ENCODE measurements around the gene PAQR4. TPM values are rescaled to one million over a fixed set of nuclear protein-coding genes. Genes with fewer than 3 reads are reported as not detected.
"Not testable (repeated sequence)": the region's sequence is repeated elsewhere in the genome, so short reads cannot be mapped to it uniquely, and the experiment has no call there.

PAQR4 gene
- total and polyA plus RNA-seq, 8 donors, result 2.7 to 43.2 (median 9.7) TPM

DNA sequence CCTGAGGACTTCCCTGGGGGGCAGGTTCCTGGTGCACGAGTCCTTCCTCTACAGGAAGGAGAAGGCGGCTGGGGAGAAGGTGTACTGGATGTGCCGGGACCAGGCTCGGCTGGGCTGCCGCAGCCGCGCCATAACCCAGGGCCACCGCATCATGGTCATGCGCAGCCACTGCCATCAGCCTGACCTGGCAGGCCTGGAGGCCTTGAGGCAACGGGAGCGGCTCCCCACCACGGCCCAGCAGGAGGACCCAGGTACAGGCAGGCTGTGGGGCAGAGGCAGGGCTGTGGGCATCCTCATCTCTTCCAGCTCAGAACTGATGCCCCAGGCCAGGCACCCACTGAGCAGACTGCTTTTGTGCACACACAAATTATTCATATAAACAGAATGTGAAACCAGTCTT lies 30.9 kb upstream of the PAQR4 start:
- Histone ChIP-seq H3K27me3 (no peaks in the 10 kb centered on the region), H3K9me3 (no peaks in the 10 kb centered on the region), H3K4me3 (no peak overlapping the region), H3K4me1 (no peaks in the 10 kb centered on the region), H3K36me3 (peaks cover 70 to 100% (median 99%) of the 10 kb centered on the region in 4 donors), H3K27ac (no peak overlapping the region)
- 91 to 97% (median 96%) methylated on average over 10 to 12 of the region's 12 CpGs for WGBS, 5 donors
- no peak for DNase-seq
- intact Hi-C loops (cut with DNase I; ENCODE audit: low total_unique reads), result no loop called here
- TF ChIP-seq, protein P1, sequence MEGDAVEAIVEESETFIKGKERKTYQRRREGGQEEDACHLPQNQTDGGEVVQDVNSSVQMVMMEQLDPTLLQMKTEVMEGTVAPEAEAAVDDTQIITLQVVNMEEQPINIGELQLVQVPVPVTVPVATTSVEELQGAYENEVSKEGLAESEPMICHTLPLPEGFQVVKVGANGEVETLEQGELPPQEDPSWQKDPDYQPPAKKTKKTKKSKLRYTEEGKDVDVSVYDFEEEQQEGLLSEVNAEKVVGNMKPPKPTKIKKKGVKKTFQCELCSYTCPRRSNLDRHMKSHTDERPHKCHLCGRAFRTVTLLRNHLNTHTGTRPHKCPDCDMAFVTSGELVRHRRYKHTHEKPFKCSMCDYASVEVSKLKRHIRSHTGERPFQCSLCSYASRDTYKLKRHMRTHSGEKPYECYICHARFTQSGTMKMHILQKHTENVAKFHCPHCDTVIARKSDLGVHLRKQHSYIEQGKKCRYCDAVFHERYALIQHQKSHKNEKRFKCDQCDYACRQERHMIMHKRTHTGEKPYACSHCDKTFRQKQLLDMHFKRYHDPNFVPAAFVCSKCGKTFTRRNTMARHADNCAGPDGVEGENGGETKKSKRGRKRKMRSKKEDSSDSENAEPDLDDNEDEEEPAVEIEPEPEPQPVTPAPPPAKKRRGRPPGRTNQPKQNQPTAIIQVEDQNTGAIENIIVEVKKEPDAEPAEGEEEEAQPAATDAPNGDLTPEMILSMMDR (IDR thresholded peaks at IDR 0.05), result no peak
- no peak for TF ChIP-seq EP300 (IDR thresholded peaks at IDR 0.05)
- TF ChIP-seq POLR2A (IDR thresholded peaks at IDR 0.05), result no peak
- no peak for TF ChIP-seq POLR2AphosphoS5 (IDR thresholded peaks at IDR 0.05)

DNA sequence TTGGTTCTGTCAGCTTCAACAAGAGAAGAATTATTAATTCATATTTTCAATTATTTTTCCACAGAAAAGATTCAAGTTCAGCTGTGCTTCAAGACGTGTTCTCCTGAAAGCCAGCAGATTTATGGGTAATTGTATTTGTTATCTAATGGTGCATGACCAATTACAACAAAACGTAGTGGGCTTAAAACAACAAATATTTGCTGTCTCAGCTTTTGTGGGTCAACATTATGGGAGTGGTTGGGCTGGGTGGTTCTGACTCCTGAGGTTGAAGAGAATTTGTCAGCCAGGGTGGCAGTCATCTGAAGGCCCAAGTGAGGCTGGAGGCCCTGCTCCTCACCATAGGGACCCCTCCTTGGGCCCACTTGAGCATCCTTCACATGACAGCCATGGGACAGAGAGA lies 29.2 kb upstream of the PAQR4 start:
- Histone ChIP-seq H3K4me3 (no peak overlapping the region), H3K27me3 (no peaks in the 10 kb centered on the region), H3K9me3 (no peaks in the 10 kb centered on the region), H3K27ac (no peak overlapping the region), H3K36me3 (peaks cover 57 to 99% (median 96%) of the 10 kb centered on the region in 4 donors), H3K4me1 (no peaks in the 10 kb centered on the region)
- TF ChIP-seq EP300 (IDR thresholded peaks at IDR 0.05) (no peak), POLR2A (IDR thresholded peaks at IDR 0.05) (no peak), POLR2AphosphoS5 (IDR thresholded peaks at IDR 0.05) (no peak)
- TF ChIP-seq, protein P1 (IDR thresholded peaks at IDR 0.05), result no peak
- intact Hi-C loops (cut with DNase I; ENCODE audit: low total_unique reads), result no loop called here
- no peak for DNase-seq
- 57 to 69% (median 63%) methylated on average over 2 of the region's 2 CpGs for WGBS, 5 donors

DNA sequence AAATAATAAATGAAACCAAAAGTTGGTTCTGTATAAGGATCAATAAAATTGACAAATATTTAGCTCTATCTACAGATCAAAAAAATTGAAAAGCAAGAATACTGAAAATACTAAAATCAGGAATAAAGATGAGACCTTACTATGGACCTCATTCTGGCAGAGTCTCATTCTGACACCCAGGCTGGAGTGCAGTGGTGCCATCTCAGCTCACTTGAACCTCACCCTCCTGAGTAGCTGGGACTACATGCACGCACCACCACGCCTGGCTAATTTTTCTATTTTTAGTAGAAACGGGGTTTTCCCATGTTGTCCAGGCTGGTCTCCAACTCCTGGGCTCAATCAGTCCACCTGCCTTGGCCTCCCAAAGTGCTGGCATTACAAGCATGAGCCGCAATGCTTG lies 27.1 kb upstream of the PAQR4 start:
- H3K36me3 ChIP-seq, result peaks cover 46 to 88% (median 84%) of the 10 kb centered on the region in 4 donors
- H3K27ac ChIP-seq, result no peak overlapping the region
- no peaks in the 10 kb centered on the region for H3K27me3 ChIP-seq
- no peaks in the 10 kb centered on the region for H3K4me1 ChIP-seq
- intact Hi-C loops (cut with DNase I; ENCODE audit: low total_unique reads), result no loop called here
- no peak for DNase-seq
- TF ChIP-seq, protein P1 (IDR thresholded peaks at IDR 0.05), result no peak
- TF ChIP-seq EP300 (IDR thresholded peaks at IDR 0.05) (no peak), POLR2A (IDR thresholded peaks at IDR 0.05) (no peak), POLR2AphosphoS5 (IDR thresholded peaks at IDR 0.05) (no peak)
- H3K4me3 ChIP-seq, result no peak overlapping the region
- WGBS, 5 donors, result 81 to 94% (median 87%) methylated on average over 4 of the region's 4 CpGs
- H3K9me3 ChIP-seq, result no peaks in the 10 kb centered on the region

DNA sequence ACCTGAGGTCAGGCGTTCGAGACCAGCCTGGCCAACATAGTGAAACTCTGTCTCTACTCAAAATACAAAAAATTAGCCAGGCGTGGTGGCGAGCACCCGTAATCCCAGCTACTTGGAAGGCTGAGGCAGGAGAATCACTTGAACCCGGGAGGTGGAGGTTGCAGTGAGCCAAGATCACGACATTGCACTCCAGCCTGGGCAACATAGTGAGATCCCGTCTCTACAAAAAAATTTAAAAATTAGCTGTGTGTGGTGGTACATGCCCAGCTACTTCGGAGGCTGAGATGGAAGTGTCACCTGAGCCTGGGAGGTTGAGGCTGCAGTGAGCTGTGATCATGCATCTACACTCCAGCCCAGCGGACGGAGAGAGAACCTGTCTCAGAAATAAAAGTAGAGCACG lies 25.4 kb upstream of the PAQR4 start:
- H3K9me3 ChIP-seq; H3K27me3 ChIP-seq; H3K27ac ChIP-seq; H3K4me3 ChIP-seq; H3K4me1 ChIP-seq; DNase-seq; intact Hi-C loops (cut with DNase I; ENCODE audit: low total_unique reads): not testable (repeated sequence)
- 77 to 94% (median 87%) methylated on average over 11 to 12 of the region's 12 CpGs for WGBS, 5 donors
- peaks cover 31 to 78% (median 76%) of the 10 kb centered on the region in 4 donors for H3K36me3 ChIP-seq

DNA sequence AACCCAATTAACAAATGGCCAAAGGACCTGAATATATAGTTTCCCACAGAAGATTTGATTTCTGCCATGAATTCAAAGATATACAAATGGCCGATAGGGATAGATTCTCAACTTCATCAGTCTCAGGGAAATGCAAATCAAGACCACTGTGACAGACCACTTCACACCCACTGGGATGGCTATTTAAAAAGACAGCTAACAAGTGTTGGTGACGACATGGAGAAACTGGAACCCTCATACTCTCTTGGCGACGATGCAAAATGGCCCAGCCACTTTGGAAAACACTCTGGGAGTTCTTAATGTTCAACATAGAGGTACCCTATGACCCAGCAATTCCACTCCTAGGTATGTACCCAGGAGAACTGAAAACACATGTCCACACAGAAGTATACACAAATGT lies 22.5 kb upstream of the PAQR4 start:
- no peak for DNase-seq
- H3K4me1 ChIP-seq, result no peaks in the 10 kb centered on the region
- H3K36me3 ChIP-seq, result peaks cover 7 to 69% (median 64%) of the 10 kb centered on the region in 4 donors
- intact Hi-C loops (cut with DNase I; ENCODE audit: low total_unique reads), result no loop called here
- WGBS, 5 donors, result 94 to 99% (median 97%) methylated on average over 4 of the region's 4 CpGs
- no peak overlapping the region for H3K27ac ChIP-seq
- no peak overlapping the region for H3K4me3 ChIP-seq
- no peaks in the 10 kb centered on the region for H3K27me3 ChIP-seq
- TF ChIP-seq POLR2AphosphoS5 (IDR thresholded peaks at IDR 0.05) (no peak), POLR2A (IDR thresholded peaks at IDR 0.05) (no peak), EP300 (IDR thresholded peaks at IDR 0.05) (no peak)
- TF ChIP-seq, protein P1 (IDR thresholded peaks at IDR 0.05), result no peak
- H3K9me3 ChIP-seq, result no peaks in the 10 kb centered on the region
